SK-N-MC (cell line): ENCODE data around the gene PLPPR3.

ENCODE experiments used
- EZH2 ChIP-seq: fragments of 200-600 bp; sonication (generic); IDR thresholded peaks from one replicate; pipeline ENCODE4 v1.6.1; 2017; ENCODE audit warnings: antibody characterized with exemption
- FOXP2 ChIP-seq: optimal IDR thresholded peaks from 2 replicates; pipeline ENCODE3; 2011; ENCODE audit warnings: mild to moderate bottlenecking, moderate library complexity; ENCODE audit not compliant: insufficient read depth; ENCODE audit errors: extremely low read length, control extremely low read depth
- POLR2AphosphoS5 ChIP-seq: IDR thresholded peaks from 2 replicates; pipeline ENCODE4 v1.6.1; 2012; ENCODE audit warnings: mild to moderate bottlenecking, low read depth, low read length, borderline replicate concordance

GRCh38 chr19:845707-846521 lies 24.2 kb upstream of the PLPPR3 start:
- TF ChIP-seq EZH2 (no peak), POLR2AphosphoS5 (no peak), FOXP2 (no peak)
